Activated T-helper 1 cell treated with anti-CD3 and anti-CD28 coated beads, Interleukin-2, amount 50 U/mL, for 16 hours (primary cell): ENCODE data around the gene TMEM213.

ENCODE experiments used
- DNase-seq, 2 donors: peaks; one replicate each; pipeline ENCODE4 v3.0.0-alpha.2; 2020; ENCODE audit warnings: low read depth in 1 of 2, low spot score in 1 of 2

TMEM213 gene, protein sequence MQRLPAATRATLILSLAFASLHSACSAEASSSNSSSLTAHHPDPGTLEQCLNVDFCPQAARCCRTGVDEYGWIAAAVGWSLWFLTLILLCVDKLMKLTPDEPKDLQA

GRCh38 chr7:138797715-138798320 lies at the start of gene TMEM213, which contains the start of gene ATP6V0A4:
Gene TMEM213 (plus strand): TSS chr7:138797994. CDS start chr7:138798105, 111 bp downstream.
Gene ATP6V0A4 (minus strand): TSS chr7:138798196. CDS start chr7:138771247, 26,949 bp downstream.
- DNase-seq: no peak

- DNase-seq: no peak
These were observed 49.1 kb upstream of the TMEM213 start for GRCh38 chr7:138748666-138749065.

DNA sequence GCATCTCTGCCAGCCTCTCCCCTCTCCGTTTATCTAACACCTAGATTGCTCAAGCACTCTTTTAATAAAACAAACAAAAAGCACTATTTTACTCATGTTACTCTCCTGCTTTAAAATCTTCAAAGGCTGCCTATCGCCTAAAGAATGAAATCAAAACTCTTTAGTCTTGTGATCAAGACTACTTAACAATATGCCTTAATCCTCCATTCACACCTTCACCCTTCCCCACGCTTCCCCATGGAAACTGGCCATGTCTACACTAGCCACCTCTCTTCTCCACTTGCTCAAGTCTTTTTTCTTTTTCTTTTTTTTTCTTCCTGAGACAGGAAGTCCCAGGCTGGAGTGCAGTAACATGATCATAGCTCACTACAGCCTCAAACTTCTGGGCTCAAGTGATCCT lies 47.8 kb upstream of the TMEM213 start:
- DNase-seq: no peak

DNA sequence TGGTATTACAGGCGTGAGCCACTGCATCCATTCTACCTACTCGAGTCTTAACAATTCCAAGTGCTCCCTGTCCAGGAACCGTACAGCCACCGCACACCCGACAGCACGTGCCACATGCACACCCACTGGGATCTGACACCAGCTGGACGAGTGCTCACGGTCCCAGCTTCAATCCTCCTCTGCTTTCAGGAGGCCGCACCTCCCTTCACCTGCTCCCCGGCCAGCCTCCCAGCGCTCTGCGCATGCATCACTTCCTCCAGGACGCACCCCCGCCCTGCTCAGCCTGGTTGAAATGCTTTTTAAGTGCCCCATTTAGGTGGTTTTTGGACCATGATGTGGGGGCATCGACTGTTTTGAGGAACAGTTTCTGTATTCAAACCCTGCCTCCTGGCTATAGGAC lies 47.3 kb upstream of the TMEM213 start:
- DNase-seq: no peak

DNA sequence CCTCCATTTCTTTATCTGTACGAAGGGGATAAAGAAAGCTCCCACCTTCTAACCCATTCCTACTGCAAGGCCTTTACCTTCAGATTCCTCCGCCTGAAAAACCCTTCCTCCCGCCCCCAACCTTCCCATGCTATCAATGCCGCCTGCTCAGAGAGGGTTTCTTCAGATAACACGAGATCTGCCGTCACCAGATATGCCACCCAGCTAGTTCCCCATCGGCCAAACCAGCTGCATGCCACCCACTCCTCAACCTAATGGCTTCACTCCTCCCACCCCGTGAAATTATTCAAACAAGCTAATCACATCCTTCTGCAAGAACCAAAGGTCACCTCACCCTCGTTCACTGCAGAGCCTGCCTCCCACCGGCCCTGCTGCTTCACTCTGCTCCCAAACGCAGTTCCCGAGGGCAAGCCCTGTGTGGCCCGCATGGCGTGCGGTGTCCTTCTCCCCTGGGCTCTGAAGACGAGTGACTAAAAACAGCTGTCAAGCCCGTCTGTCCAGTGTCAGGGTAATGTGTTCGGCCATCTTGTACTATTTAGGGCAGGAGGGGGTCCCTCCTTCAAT lies 46.8 kb upstream of the TMEM213 start:
- no peak for DNase-seq

- DNase-seq: peak; percentile 83
These were observed 45.2 kb upstream of the TMEM213 start for GRCh38 chr7:138752518-138753149.

DNA sequence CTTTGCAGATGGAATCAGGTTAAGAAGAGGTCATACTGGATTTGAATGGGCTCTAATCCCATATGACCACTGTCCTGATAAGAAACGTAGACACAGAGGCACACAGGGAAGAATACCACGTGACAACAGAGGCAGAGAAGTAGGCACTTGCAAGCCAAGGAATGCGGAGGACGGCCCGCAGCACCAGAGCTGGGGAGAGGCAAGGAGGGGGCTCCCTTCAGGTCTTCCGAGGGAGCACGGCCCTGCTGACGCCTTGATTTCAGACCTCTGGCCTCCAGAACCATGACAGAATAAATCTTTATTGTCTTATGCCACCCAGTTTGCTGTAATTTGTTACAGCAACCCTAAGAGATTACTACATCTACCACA lies 44.7 kb upstream of the TMEM213 start:
- no peak for DNase-seq

DNA sequence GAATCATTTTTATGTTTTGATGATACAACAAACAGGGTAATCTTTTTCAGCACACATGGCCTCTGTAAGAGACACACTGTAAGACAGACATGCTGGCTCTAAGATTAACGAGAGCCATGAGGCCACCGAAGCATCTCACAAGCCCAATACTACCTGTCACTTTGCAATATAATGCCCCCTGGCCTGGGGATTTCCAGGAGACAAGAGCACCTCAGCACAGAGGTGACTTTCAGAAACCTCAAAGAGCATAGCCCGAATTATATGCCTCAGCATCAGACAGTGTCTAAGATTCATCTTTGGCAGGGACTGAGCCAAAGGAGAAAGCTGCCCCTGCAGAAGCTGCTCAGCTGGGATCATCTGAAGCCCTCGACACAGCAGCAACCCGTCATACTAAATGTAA lies 44.2 kb upstream of the TMEM213 start:
- no peak for DNase-seq

- DNase-seq: no peak
These were observed 42.5 kb upstream of the TMEM213 start for GRCh38 chr7:138755331-138755747.

- DNase-seq: no peak
These were observed 41.8 kb upstream of the TMEM213 start for GRCh38 chr7:138755842-138756590.

GRCh38 chr7:138756591-138757242 lies 41.1 kb upstream of the TMEM213 start:
- no peak for DNase-seq

DNA sequence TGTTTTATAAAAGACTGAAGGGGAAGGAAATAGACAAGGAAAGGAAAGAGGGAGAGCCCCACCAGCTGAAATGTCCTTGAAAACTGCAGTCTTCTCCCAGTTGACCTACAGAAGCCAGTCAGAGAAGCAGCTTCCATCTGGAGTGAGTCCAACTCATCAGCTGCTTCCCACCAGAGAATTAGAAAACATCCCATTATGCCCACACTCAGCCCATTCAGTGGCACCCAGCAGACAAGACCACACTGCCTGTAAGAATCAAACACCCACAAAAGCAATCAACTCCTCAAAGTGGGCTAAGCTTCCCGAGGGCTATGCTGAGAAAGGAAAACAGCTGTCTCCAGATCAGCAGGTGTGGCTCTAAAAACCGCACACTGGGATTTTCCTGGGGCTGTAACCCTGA lies 29.6 kb upstream of the TMEM213 start:
- DNase-seq: no peak

GRCh38 chr7:138770904-138771303 lies 26.9 kb upstream of the TMEM213 start:
- DNase-seq: no peak

- no peak for DNase-seq
These were observed 24.6 kb upstream of the TMEM213 start for GRCh38 chr7:138773176-138773575.

DNA sequence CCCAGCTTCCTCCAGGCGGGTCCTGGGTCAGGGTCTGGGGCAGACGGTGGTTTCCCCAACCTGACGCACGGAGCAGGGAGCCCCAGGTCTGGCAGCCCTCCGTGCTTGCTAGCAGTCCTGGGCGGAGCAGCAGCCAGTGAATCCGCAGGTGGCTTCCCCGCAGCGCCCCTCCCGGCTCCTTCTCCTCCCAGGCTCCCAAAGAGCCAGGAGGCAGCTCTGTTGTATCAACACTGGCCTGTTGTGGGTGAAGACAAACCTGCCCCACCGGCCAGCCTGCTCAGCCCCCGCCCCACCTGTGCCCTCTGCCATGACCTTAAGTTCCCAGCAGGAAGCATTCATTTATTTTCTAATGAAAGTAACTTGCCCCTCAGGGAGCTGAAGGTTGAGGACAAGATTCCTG lies 24.0 kb upstream of the TMEM213 start:
- no peak for DNase-seq

DNA sequence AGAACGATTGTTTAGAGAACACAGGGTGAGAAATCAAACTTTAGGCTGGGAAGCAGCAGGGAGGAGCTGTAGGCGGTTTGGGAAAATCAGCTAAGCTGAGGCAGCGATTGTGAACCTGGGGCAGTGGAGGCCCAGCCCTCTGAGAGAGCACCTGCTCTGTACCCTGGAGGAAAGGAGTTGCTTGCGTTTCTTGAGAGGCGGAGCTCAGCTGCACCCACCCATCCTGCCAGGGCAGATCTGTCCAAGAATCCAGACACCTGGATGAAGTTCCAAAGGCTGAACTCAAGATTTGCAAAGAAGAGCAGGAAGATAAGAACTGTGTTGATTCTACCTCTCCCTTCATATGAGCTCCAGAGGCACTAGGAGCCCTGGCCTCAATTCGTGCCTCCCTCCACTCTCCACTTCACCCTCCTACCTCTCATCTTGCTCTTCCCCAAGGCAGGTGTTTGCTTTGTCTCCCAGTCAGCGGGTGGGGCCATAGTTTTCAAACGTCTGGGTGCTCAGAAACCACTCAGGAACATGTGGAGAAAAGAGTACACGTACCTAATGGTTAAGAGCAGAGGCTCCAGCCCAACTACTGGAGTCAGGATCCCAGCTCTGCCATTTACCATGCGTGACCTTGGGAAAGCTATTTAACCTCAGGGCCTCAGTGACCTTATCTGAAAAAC lies 21.5 kb upstream of the TMEM213 start:
- no peak for DNase-seq

DNA sequence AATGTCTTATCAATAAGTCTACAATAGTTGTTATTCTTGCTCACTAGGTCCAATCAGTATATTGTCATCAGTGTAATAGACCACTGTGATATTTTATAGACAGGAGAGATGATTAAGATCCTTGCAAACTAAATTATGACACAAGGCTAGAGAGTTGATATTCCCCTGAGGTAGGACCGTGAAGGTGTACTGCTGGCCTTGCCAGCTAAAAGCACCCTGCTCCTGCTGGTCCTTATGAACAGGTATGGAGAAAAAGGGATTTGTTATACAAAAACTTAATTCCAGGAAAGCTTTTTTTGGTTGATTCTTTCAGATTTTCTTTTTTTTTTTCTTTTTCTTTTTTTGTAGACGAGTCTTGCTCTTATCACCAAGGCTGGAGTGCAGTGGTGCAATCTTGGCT lies 16.8 kb upstream of the TMEM213 start:
- no peak for DNase-seq

GRCh38 chr7:138784692-138785091 lies 13.1 kb upstream of the TMEM213 start:
- no peak for DNase-seq

DNA sequence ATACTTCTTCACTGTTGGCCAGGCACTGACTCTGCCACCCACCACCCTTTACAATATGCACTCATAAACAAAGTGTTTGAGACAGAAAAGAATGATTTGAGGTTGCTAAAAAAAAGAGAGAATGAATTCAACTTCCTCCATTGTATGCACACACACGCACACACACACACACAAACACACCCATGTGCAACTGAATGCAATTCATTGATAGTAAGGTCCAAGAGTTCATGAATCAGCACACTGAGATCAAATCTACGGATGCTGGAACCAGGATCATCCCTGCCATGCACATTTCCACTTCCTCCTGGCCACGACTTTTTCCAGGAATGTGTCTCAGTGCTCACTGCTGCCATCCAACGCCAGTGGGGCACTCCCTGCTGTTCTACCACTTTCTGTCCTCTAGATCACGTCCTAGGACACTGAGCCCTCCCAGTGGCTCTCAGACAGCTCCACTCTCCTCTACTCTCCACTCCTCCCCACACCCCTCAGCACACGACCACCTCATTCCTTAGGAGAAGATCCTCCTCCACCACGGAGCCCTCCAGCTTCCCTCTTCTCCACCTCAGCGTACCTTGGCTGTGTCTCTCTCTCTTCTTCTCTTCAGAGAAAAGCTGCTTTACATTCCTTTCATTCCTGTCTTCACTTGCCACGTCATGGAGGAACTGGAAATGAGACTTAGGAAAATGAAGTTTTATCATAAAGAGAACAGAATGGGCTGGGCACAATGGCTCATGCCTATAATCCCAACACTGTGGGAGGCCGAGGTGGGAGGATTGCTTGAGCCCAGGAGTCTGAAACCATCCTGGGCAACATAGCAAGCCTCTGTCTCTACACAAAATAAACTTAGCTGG lies 12.0 kb upstream of the TMEM213 start:
- DNase-seq: no peak
